ENCODE data around the gene POLA1.

Gene POLA1

DNA sequence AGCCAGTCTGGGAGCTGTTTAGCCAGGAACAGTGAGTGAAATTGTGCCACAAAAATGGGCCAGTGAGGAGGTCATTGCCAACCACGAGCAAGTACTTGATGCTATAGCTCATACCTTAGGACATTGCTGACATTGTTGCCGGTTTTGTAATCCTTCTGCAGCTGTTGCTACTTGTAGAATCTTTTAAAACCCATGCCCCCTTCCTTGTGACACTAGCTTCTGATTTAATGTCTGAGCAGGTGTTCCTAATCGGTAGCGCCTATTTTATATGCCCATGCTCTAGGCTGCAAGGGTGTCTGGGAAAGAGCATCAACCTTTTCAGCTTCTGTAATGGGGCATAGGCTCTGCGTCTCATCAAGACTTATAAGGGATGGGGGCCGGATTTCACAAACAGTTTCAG is 2.6 kb downstream of the POLA1 start:
- no peak for DNase-seq (ENCODE audit: low read depth in 2 of 2)

DNA sequence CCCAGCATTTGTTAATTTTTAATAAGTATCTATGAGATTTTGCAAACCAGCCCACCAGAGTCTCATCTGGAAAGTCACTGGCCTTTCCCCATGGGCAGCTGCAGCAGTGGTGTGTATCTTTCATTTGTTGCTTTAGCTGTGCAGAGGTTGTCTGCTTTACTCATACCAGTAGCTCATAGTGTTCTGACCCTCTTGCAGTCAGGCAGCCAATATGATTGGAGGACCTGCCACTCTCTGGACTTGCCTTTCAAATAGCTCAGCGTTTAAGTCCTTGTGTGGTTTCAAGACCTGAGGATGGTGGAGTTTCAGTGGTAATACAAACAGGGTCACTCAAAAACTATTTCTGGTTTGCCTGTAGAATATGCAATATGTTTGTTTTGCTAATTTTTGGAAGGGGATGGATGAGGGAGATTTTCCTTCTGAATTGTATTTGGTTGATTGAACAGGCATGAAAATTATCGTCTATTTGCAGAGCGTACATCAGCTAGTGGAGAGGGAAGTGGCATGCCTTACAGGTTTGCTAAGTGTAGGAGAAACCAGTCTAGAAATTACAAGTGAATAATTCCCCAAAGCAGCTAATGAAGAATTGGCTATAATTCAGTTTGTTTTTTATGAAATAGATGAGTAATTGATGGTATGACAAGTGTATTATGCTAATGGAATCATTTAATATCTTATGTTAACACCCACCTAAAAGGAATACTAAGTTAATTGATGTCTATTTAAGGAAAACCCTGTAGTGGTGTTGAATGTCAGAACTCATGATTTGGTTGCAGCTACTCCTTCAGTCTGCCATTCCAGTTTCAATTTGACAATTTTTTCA is 8.9 kb downstream of the POLA1 start:
- no peak for DNase-seq (ENCODE audit: low read depth in 2 of 2)

DNA sequence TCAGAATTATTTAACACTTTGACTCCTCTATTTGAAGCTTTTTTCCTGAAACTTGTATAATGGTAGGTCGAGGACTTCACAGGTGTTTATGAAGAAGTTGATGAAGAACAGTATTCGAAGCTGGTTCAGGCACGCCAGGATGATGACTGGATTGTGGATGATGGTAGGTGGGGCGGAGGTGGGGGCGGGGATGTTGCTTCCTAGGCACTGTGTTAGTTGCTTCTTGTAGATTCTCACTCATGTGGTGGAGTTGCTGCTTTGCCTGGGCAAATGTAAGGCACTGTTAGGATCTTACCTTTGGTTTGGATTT is 9.4 kb downstream of the POLA1 start:
- DNase-seq (ENCODE audit: low read depth in 2 of 2): no peak

DNA sequence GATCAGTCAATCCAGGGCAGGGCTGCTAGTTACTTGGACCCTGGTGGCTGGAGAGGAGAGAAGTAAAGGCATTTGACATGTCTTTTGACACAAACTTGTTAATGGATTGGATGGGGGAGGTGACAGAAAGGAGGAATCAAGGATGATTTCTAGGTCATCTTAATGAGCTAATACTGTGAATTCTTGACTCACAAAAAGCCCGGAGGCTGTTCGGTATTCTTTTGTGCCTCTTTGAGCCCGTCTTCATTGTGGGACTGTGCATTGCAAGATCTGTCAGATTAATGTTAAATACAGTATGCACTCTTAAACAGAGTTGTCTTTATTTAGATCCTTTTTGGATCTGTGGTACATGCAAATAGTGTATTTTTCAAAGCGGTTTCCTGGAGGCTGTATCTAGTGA is 25.1 kb downstream of the POLA1 start:
- DNase-seq (ENCODE audit: low read depth in 2 of 2): no peak

DNA sequence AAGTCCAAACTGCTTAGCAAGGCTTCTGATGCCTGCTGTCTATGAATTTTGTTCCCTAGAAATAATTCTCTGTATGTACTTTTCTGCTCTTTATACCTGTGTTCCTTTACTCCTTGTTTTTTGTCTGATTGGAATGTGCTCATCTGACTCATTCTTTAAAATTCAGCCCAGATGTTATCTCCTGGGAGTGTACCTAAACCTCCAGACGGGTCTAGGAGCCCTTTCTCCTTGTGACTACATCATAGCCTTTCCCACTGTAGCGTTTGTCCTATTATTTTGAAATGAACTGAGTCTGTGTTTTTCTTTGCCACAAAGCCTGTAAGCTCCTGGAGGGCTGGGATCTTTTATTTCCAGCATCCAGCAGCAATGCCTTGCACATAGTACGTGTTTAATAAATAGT is 26.3 kb downstream of the POLA1 start:
- DNase-seq (ENCODE audit: low read depth in 2 of 2): no peak

DNA sequence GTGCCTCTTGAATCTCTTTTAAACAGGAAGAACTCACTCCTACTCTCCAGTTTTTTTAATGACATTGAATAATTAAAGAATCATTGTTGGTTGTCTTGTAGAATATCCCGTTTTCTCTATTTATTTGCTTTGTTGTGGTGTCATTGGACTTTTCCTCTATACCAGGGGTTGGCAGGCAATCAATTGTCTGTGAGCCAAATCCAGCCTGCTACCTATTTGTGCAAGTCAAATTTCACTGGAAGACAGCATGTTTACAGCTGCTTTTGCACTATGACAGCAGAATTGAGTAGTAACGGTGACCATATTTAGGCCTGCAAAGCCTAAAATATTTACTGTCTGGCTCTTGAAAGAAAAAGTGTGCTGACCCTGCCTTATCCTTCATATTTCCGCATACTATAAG is 34.8 kb downstream of the POLA1 start:
- no peak for DNase-seq (ENCODE audit: low read depth in 2 of 2)

DNA sequence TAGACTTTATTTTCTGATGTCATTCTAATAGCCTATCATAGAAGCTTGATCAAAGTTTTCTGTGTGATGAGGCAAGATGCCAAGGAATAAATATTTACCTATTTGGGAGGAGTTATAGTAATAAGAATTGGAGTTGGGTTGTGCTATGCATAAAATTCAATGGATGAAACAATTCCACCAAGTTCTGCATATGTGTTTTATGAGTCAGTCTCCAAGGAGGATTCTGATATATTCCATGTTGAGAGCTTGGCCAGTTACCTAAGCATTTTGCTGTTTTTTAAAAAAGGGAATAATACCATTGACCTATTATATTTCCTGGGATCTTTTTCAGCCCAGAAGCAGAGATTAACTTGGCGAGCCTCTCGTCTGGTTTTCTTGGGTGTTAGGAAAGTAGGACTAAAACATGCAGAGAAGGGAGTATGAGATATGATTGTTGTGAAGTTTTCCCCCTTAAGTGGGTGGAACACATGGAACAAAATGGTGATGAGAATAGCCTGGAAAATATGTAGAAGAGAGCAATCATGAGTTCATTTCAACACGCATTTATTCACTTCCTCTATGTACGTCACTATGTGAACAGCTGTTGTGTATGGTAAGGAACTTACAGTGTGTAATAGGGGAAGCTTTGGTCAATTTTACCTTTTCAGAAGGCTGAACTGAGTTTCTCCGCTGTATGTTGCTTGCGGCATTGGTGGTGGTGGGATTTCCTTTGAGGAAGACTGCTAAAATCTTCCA is 39.2 kb downstream of the POLA1 start:
- DNase-seq (ENCODE audit: low read depth in 2 of 2): no peak

DNA sequence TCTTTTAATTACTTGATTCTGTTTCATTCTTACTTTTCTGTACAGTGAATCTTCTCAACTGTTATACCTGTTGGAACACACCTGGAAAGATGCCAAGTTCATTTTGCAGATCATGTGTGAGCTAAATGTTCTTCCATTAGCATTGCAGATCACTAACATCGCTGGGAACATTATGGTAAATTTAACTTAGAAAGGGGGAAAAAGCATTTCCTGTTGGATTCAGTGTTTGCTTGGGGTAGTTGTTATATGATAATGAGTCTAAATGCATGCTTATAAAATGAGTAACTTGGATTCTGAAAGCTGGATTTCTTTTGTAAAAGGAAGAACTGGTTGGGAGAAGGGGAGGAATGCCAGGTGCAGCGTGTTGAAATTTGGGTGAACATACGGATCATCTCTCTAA is 47.6 kb downstream of the POLA1 start:
- DNase-seq (ENCODE audit: low read depth in 2 of 2): no peak

DNA sequence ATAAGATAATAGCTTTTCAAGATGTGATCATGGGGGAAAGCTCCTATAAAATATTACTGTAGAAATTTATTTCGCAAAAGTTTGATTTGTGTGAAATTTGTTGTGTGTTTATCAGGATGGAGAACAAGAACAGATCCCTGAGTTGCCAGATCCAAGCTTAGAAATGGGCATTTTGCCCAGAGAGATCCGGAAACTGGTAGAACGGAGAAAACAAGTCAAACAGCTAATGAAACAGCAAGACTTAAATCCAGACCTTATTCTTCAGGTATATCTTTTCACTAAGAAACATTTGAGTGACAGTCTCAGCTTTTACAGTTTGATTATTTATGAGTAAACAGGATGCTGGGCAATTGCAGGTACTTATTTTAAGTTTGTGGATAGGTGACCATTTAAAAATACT is 54.5 kb downstream of the POLA1 start:
- no peak for DNase-seq (ENCODE audit: low read depth in 2 of 2)

DNA sequence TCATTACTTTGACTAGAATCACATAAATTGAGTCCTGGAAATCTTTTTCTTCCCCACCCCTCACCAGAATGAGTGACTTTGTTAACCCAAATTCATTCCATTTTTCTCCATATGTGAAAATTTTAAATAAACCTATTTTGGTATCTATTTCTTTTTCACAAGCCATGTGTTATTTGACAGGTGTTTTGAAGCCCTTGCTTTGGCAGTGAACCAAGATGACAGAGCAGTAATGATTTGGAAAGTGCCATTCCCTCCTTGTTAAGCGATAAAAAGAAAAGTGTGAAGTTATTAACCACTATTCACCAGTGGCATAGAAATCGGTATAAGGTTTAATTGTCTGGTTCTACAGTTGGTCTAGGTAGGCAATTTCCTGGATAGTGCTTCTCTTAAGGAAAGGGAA is 66.1 kb downstream of the POLA1 start:
- no peak for DNase-seq (ENCODE audit: low read depth in 2 of 2)

DNA sequence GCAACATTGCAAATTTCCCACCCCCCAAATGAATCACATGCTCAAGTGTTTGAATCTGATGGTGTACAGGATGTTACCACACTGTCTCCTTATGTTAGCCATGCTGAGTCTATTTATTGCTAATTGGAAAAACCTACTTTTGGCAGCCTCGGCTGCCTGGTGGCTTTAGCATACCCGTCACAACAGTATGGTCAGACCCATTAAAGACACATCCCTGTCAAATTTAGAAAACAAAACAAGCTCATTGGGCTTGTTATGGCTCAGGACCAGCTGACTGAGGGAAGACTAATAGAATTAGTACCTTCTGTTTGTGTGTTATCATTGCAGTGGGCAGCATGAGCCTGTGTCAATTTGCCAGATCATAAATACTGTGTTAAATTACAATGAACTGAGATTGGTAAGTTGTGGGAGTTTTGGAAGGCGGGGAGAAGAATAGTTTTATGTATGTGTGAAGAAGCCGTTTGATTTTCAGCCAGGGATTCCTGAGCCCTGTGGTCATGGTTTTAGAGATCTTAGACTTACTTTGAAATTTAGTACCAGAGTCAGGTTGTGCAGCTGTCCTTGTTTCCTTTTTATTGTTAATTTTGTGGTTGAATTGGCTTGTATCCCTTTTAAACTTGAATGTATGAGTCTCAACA is 66.8 kb downstream of the POLA1 start:
- DNase-seq (ENCODE audit: low read depth in 2 of 2): peak in 1 of 2 experiments; percentile 27

DNA sequence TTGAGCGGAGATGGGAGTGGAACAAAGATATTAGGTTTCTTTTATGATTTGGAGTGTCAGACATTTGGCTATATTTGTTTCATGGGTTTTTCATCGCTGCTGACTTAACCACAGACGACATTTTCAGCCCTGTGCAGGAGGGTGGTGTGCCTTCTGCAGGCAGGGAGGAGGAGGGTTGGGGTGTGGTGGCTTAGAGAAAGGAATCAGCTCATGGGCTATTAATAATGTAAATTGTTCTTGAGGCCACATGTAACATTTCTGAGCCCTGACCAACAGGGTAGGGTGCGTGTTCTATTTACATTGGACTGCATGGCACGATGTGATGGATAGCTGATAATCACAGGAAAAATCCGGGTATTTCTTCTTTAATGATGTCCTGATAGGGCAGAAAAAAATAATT is 67.6 kb downstream of the POLA1 start:
- no peak for DNase-seq (ENCODE audit: low read depth in 2 of 2)

DNA sequence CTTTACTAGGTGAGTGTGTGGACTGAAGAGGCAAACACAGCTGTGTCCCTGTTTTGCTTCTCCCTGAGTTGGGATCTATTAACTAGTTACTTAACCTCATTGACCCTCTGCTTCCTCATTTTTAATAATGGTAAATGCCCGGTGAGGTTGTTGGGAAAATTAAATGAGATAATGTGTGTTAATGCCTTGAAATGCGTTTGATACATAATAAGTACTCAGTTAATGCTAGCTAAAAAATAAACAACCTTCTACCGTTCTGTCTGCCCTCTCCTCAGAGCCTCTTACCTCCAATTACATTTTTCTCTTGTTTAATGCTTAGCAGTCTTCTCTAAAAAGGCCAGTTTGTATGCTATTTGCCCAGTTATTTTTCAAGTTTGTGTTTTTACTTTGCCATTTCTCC is 70.3 kb downstream of the POLA1 start:
- no peak for DNase-seq (ENCODE audit: low read depth in 2 of 2)

DNA sequence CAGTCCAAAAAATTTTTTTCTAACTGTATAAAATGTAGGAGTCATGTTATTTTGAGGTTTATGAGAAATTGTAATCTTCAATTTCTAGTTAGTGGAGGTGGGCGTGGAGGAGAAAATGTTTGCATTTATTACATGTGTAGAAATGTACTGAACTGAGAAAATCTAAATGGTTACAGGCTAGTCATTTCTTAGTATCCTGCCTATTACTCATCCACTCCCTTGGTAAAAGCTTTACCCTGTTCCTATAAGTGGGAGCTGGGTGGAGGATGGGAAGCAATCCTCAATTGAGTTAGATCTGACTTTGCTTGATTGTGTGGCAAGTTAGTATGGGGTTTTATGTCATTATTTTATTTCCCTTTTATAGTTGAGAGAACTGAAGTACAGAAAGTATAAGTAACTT is 73.8 kb downstream of the POLA1 start:
- DNase-seq (ENCODE audit: low read depth in 2 of 2): no peak

DNA sequence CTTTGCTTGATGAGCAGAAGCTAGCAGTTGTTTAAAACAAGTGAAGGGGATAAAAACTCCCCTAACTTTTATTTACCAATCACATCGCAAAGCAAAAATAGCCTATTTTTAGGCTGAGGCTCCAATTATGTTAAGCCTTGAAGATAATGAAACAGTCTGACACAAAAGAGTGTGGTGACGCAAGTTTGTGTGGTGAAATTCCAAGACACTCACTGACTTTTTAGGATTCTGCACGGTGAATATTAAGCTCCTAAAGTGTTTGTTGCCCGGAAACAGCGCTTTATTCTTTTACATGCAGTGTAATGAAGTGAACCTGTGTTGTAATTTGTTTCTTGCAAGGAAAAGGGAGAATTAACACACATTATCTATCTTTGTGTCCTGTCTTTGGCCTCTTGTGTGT is 74.8 kb downstream of the POLA1 start:
- no peak for DNase-seq (ENCODE audit: low read depth in 2 of 2)

DNA sequence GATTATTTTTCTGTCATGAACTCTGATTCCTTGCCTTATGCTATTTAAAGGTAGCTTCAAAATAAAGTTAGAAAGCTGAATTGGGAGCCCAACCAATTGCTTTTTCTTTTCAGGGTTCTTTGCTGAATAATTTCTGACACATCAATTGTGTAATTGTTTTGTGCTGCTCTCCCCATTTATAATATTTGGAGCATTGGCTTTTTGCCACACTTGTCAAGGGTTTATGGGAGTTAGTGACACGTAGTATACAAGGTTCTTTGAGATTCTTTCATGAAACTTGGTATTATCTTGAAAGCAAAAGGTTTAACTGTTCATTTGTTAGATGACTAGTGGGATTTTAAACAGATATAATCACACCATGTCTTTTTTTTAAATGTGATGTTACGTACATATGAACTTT is 80.9 kb downstream of the POLA1 start:
- no peak for DNase-seq (ENCODE audit: low read depth in 2 of 2)

DNA sequence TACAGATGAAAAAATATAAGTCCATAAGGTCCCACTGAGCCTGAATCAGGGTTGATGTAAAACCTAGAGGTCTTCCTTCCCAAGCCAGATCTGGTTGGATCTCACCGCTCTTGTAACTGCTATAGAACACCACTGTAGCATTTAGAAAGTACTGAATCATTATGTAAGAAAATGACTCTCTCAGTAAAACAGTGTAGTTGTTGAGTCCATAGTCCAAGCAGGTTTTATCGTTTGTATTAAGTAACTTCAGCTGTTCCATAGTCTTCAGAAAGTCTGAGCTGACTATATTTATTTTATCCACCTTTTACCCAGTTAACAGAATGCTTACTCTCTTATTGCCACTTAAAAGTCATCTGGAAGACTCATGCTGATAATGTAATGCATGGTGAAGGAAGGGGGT is 82.2 kb downstream of the POLA1 start:
- DNase-seq (ENCODE audit: low read depth in 2 of 2): no peak

DNA sequence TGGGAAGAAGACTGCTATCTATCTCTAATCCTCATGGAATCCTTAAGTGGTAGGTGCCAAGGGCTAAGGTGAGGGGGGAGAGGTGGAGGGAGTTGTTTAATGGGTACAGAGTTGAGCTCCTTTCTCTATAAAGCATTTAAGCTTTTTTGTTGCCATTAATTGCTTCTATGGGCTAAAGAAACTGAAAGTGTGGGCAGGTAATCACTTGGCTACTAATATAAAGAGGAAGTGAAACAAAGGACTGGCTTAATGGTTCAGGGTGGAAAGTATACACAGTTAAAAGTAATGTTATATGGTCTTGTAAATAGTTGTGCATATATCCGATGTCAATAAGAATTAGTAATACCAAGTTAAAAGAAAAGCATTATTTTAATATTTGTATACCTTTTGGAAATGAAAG is 83.9 kb downstream of the POLA1 start:
- DNase-seq (ENCODE audit: low read depth in 2 of 2): no peak

DNA sequence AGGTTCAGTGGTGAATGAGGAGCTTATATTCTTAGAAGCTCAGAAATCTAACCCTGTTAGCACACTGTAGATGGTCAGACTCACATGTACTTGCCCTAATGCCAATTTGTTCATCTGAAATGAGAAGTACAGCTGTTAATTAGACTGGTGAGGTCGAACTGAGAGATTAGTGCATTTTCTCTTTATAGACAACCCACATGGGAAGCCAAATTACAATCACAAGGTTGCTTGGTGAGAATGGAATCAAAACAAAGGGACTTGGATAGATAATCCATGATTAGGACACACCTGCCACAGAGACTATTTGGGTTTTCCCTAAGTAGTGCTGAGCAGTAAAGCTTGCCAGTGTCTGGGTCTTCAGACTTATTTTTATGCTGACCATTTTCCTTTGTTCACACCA is 88.3 kb downstream of the POLA1 start:
- no peak for DNase-seq (ENCODE audit: low read depth in 2 of 2)

DNA sequence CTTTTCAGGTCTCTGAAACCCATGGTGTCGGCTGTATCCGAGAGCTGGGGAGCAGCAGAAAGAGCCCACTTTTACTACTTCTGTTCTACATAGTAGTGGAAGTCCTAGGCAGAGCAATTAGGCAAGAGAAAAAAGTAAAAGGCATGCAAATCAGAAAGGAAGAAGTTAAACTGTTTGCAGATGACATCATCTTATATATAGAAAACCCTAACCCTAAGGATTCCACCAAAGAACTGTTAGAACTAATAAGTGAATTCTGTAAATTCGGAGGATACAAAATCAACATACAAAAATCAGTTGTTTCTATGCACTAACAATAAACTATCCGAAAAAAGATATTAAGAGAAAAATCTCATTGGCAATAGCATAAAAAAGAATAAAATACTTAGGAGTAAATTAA is 95.3 kb downstream of the POLA1 start:
- no peak for DNase-seq (ENCODE audit: low read depth in 2 of 2)

DNA sequence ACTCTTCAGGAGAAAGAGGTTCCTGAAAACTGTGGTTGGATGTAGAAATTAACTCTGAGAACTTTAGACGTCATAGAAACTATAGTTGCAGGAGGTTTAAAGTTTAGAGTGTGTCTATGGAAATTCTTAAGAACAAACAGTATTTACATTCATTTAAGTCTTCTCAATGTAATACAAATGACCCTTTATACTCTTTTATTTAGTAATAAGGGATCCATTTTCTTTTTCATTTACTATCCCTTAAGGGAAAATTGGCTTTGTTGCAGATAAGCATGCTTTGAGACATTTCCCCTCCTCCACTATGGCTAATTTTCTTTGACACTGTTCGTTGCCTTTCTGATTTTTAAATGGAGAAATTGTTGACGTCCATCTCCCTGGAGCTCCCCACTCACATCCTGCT is 96.4 kb downstream of the POLA1 start:
- DNase-seq (ENCODE audit: low read depth in 2 of 2): no peak

DNA sequence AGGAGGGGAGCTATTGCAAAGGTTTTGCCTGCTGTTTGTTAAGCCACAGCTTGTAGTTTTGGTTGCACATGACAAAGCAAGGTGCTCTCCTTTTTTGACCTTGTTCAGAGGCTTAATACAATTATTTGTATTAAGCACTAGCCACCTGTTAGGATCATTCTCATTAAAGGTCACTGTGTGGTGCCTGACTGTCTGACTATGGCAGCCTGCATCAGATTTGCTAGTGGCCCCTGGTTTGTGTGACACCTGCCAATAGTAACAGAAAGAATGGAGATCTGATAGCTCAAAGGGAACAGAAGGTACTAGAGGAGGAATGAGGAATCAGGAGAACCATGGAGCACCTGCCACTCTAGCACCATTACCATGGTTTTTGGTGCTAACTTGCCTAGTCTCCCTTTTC is 102.5 kb downstream of the POLA1 start:
- DNase-seq (ENCODE audit: low read depth in 2 of 2): no peak

DNA sequence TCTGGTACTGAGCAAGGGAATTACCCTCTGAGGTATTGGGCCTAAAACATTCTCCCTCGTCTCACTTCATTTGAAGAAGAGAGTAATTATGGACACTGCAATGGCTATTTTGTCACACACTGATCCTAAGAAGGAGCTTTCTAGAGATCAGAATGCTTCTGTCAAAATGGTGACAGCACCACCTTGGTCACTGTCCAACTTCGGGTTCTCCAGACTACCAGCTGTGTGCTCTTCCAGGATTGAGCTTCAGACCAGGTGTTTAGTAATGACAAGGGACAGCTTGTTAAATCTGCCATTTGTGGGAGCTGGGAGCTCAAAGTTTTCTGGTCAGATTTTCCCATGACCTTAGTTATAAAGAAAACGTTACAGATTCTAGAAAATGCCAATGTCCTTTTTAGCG is 105.4 kb downstream of the POLA1 start:
- no peak for DNase-seq (ENCODE audit: low read depth in 2 of 2)
